Fibroblast of pulmonary artery (primary cell): ENCODE results near the gene CUX1.

Experiments used
- DNase-seq: peaks from one replicate; pipeline ENCODE4 v3.0.0-alpha.2; 2010; ENCODE audit warnings: low read depth
- H3K4me3 ChIP-seq: replicated peaks from 2 replicates; pipeline ENCODE4 v1.5.1; 2011; ENCODE audit warnings: low read depth, mild to moderate bottlenecking, control low read depth, low read length, moderate library complexity
- TF ChIP-seq, protein P1 (sequence below): IDR thresholded peaks from 2 replicates; pipeline ENCODE4 v1.5.1; 2011; ENCODE audit warnings: mild to moderate bottlenecking, control low read depth, low read length, inconsistent platforms; ENCODE audit errors: missing control alignments

The CUX1 gene

DNA sequence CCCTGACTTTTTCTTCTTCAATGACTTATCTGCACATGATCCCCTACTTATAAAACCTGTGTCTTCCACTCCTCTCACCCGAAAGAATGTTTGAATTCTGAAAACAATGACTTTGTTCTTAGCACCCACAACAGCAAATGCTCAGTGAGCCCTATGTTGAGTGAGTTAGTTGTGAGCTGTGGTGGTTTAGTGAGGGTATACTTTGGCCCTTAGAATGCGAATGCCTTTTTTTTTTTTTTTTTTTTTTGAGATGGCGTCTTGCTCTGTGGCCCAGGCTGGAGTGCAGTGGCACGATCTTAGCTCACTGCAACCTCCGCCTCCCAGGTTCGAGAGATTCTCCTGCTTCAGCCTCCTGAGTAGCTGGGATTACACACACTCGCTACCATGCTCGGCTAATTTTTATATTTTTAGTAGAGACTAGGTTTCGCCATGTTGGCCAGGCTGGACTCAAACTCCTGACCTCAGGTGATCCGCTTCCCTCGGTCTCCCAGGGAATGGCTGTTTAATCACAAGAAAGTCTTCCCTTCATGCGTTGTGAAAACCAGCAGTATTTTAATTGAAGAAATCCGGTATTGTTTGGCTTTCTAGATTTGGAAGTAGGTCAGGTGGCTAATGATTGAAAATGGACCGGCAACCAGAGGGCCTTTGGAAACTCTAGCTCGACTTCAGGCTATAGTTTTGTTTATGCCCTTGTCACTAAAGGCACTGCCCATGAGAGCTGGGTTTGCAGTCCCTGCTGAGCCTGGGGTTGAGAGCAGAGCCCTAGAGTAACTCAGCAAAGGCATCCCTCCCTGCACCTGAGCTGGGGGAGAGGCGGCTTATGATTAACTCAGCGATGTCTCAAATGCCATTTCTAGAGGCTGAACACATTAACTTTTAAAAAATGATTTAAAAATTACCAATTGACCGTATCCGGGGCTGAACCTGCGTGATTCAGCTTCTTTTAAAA lies 41.3 kb downstream of the CUX1 start:
- no peak overlapping the region for H3K4me3 ChIP-seq
- no peak for DNase-seq
- TF ChIP-seq, protein P1, sequence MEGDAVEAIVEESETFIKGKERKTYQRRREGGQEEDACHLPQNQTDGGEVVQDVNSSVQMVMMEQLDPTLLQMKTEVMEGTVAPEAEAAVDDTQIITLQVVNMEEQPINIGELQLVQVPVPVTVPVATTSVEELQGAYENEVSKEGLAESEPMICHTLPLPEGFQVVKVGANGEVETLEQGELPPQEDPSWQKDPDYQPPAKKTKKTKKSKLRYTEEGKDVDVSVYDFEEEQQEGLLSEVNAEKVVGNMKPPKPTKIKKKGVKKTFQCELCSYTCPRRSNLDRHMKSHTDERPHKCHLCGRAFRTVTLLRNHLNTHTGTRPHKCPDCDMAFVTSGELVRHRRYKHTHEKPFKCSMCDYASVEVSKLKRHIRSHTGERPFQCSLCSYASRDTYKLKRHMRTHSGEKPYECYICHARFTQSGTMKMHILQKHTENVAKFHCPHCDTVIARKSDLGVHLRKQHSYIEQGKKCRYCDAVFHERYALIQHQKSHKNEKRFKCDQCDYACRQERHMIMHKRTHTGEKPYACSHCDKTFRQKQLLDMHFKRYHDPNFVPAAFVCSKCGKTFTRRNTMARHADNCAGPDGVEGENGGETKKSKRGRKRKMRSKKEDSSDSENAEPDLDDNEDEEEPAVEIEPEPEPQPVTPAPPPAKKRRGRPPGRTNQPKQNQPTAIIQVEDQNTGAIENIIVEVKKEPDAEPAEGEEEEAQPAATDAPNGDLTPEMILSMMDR = no peak

DNA sequence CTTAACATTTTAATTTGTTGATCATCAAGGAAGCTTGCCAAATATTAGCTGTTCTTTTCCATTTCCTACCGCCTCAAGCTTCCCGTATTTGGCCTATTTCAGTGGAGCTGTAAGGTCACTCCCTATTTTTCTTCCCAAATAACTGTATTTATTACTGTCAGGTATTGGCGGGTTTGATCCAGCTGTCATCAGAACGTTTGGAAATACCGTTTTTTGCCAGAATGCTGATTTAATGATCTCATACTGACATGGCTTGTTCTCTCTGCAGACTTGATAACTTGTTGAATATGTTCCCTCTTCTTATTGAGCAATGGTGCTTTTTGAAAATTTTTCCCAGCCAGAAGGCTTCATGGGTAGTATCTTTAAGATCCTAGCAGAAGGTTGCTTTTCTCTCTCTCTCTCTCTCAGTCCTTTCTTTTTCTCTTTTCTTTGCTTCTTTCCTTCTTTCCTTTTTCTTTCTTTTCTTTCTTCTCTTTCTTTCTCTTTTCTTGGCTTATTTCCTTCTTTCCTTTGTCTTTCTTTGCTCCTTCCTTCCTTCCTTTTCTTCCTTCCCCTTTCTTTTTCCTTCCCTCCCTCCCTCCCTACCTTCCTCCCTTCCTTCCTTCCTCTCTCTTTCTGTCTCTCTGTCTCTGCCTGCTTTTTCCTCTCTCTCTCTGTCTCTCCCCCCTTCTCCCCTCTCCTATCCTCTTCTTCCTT lies 42.1 kb downstream of the CUX1 start:
- peak; percentile 59 for DNase-seq
- H3K4me3 ChIP-seq = no peak overlapping the region
- TF ChIP-seq, protein P1 = no peak

DNA sequence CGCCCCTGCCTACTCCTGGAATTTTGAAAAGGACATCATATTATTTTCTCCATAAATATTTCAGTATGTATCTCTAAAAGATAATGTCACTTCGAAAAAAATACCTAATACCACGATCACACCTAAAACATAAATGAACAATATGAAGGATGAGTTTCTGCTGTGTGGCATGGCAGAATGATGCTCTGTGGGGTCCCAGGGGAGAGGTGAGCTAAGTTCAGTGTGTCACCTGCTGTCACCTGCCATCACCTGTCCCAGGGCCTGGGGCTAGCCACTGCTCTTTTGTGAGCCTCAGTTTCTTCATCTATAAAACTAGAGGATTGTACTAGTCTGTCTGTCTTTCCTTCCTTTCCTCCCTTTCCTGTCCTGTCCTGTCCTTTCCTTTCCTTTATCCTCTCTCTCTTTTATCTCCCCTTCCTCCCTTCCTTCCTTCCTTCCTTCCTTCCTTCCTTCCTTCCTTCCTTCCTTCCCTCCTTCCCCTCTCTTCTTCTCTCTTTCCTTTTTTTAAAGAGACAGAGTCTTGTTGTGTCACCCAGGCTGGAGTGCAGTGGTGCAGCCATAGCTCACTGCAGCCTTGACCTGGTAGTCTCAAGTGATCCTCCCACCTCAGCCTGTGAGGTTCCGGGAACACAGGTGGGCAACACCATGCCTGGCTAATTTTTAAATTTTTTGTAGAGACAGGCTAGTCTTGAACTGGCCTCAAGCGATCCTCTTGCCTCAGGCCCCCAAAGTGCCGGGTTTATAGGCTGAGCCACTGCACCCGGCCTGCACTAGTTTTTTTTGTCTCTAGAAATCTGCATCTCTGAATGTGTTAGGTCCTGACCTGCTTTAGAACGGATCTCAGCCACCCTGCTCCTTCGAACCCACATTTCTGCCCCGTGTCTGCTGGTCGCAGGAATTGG lies 43.1 kb downstream of the CUX1 start:
- no peak overlapping the region for H3K4me3 ChIP-seq
- TF ChIP-seq, protein P1 = no peak
- no peak for DNase-seq

DNA sequence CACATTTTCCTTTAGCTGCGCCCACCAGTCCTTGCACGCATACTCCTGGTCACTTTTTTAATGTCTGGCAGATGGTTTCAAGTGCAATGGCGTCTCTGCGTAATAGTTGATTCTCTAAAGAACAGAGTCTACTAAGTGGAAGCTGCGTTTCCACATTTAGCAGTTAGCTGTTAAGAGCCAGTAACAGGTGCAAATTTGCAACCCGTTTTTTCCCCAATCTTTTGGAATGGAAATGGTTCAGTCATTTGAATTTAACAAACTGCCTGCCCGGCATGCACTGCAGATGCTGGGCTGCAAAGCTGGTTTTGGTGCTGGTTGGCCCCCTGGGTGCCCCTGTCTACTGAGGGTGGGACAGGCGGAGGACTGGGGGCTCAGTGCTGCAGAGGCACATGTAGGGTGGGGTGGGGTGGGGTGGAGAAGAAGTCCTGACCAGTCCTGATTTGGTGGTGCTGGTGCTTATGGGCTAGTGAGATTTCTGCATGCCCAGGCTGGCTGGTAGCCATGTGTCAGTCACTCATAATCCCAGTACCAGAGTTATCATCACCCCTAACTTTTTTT lies 43.9 kb downstream of the CUX1 start:
- H3K4me3 ChIP-seq = no peak overlapping the region
- TF ChIP-seq, protein P1 = no peak
- DNase-seq = no peak

- H3K4me3 ChIP-seq = no peak overlapping the region
- DNase-seq = no peak
- TF ChIP-seq, protein P1 = no peak
These were observed 45.1 kb downstream of the CUX1 start for GRCh38 chr7:101862280-101863220.

DNA sequence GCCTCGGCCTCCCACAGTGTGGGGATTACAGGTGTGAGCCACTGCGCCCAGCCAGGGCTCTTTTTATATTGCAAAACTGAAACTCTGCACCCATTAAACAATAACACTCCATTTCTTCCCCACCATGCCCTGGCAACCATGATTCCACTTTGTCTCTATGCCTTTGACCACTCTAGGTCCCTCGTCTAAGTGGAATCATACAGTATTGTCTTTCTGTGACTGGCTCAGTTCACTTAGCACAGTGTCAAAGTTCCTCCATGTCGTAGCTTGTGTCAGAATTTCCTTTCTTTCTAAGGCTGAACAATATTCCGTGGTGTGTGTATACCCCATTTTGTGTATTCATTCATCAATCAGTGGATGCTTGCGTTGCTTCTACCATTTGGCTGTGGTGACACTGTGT lies 46.2 kb downstream of the CUX1 start:
- no peak for DNase-seq
- TF ChIP-seq, protein P1 = no peak
- H3K4me3 ChIP-seq = no peak overlapping the region
